ENCODE data around the gene CCR3. TPM values are rescaled to one million over a fixed set of nuclear protein-coding genes. Genes with fewer than 3 reads are reported as not detected.

Gene CCR3
- total and polyA plus RNA-seq, 9 of the 15 experiments (the other 6 are each of a cell fraction or from before 2014, with no cell fraction given): not detected

- H3K27ac ChIP-seq (ENCODE audit: extremely low read depth, low read depth, low read length): no peak overlapping the region
- in situ Hi-C loops (cut with MboI): no loop called here
- H3K27me3 ChIP-seq (ENCODE audit: control insufficient read depth in 2 of 2, insufficient read depth in 2 of 2, low read length in 2 of 2): peaks cover 2 to 11% of the 10 kb centered on the region in 2 experiments; a peak in 3 of 5 replicates
- H3K4me1 ChIP-seq (replicated peaks in 1 of 2; ENCODE audit: control insufficient read depth in 2 of 2, insufficient read depth in 2 of 2, low read length in 2 of 2): no peaks in the 10 kb centered on the region
- no peak for TF ChIP-seq SMARCA5 (IDR thresholded peaks at IDR 0.05)
- TF ChIP-seq GATA2 (CRISPR knock-in tag; IDR thresholded peaks at IDR 0.05): no peak
- no peak for TF ChIP-seq CTCFL (IDR thresholded peaks at IDR 0.05; ENCODE audit: borderline replicate concordance, insufficient read depth, low read depth, low read length, poor library complexity, severe bottlenecking)
- no peaks in the 10 kb centered on the region for H3K9me1 ChIP-seq (ENCODE audit: control insufficient read depth, insufficient read depth, low read length)
- no peak overlapping the region for H3K9ac ChIP-seq (ENCODE audit: insufficient read depth in 1 of 2, low read depth in 2 of 2, low read length in 2 of 2)
- FAIRE-seq: no peak
- no peak for ATAC-seq
- no peaks in the 10 kb centered on the region for H3K36me3 ChIP-seq (ENCODE audit: control insufficient read depth, insufficient read depth, low read length)
- H3K79me2 ChIP-seq (ENCODE audit: control insufficient read depth, insufficient read depth, low read length): no peaks in the 10 kb centered on the region
- no peak overlapping the region for H2AFZ ChIP-seq (ENCODE audit: low read depth, low read length)
- CTCF ChIA-PET (ENCODE audit: low intra/inter-chr PET ratio): no interaction called here
- intact Hi-C loops (cut with micrococcal nuclease): loop anchor here (10.0 kb wide), 2 partner anchors 115 to 1165 kb away; no protein-coding TSS in a partner anchor
- 2% methylated on average over 5 of the region's 5 CpGs for WGBS (ENCODE audit: insufficient coverage, low coverage, missing lambda C conversion rate)
- no peak overlapping the region for H3K4me3 ChIP-seq
- DNase-seq (ENCODE audit: extremely low read depth in 1 of 4, low spot score in 3 of 4): no peak
- no TSS peak for BruUV-seq (replicated peaks)
- no peak overlapping the region for H3K4me2 ChIP-seq (ENCODE audit: insufficient read depth, low read length)
- no peaks in the 10 kb centered on the region for H3K9me3 ChIP-seq (replicated peaks; ENCODE audit: control insufficient read depth, insufficient read depth, low read depth, low read length)
- no peaks in the 10 kb centered on the region for H4K20me1 ChIP-seq (replicated peaks; ENCODE audit: control insufficient read depth, insufficient read depth, low read length)
- POLR2A ChIA-PET: no interaction called here
Observed at GRCh38 chr3:46200211-46200610, 42.0 kb upstream of the CCR3 start.

GRCh38 chr3:46200790-46201189 lies 41.5 kb upstream of the CCR3 start:
- Histone ChIP-seq H3K9me3 (replicated peaks; ENCODE audit: control insufficient read depth, insufficient read depth, low read depth, low read length) (no peaks in the 10 kb centered on the region), H3K4me2 (ENCODE audit: insufficient read depth, low read length) (no peak overlapping the region), H3K9me1 (ENCODE audit: control insufficient read depth, insufficient read depth, low read length) (no peaks in the 10 kb centered on the region), H3K79me2 (ENCODE audit: control insufficient read depth, insufficient read depth, low read length) (no peaks in the 10 kb centered on the region), H2AFZ (ENCODE audit: low read depth, low read length) (no peak overlapping the region), H3K27ac (ENCODE audit: extremely low read depth, low read depth, low read length) (no peak overlapping the region), H3K4me3 (no peak overlapping the region), H3K4me1 (replicated peaks in 1 of 2; ENCODE audit: control insufficient read depth in 2 of 2, insufficient read depth in 2 of 2, low read length in 2 of 2) (no peaks in the 10 kb centered on the region), H4K20me1 (replicated peaks; ENCODE audit: control insufficient read depth, insufficient read depth, low read length) (no peaks in the 10 kb centered on the region), H3K36me3 (ENCODE audit: control insufficient read depth, insufficient read depth, low read length) (no peaks in the 10 kb centered on the region), H3K9ac (ENCODE audit: insufficient read depth in 1 of 2, low read depth in 2 of 2, low read length in 2 of 2) (no peak overlapping the region), H3K27me3 (ENCODE audit: control insufficient read depth in 2 of 2, insufficient read depth in 2 of 2, low read length in 2 of 2) (peaks cover 2 to 11% of the 10 kb centered on the region in 2 experiments; a peak in 3 of 5 replicates)
- DNase-seq (ENCODE audit: extremely low read depth in 1 of 4, low spot score in 3 of 4) (no peak), FAIRE-seq (no peak), ATAC-seq (no peak)
- intact Hi-C loops (cut with micrococcal nuclease) (loop anchor here (10.0 kb wide), 2 partner anchors 116 to 1166 kb away; no protein-coding TSS in a partner anchor), in situ Hi-C loops (cut with MboI) (no loop called here)
- BruUV-seq (replicated peaks): no TSS peak
- 0% methylated on average over 1 of the region's 1 CpG for WGBS (ENCODE audit: insufficient coverage, low coverage, missing lambda C conversion rate)
- TF ChIP-seq HINFP (tag; conservative IDR thresholded peaks at IDR 0.05; ENCODE audit: low read depth) (no peak), ZBTB33 (CRISPR knock-in tag; IDR thresholded peaks at IDR 0.05) (no peak), SMARCA4 (IDR thresholded peaks at IDR 0.05) (no peak), ZC3H11A (IDR thresholded peaks at IDR 0.05; ENCODE audit: low read depth, low read length) (no peak), ZNF707 (CRISPR knock-in tag; conservative IDR thresholded peaks at IDR 0.05) (no peak)
- ChIA-PET POLR2A (no interaction called here), CTCF (ENCODE audit: low intra/inter-chr PET ratio) (interaction anchor here (0.6 kb wide), 1 partner anchor 45 kb away, joined by 3 read pairs; no protein-coding TSS in a partner anchor)

Data from K562 (cell line).